HepG2 (cell line): ENCODE results near the gene RANGRF. TPM values are rescaled to one million over a fixed set of nuclear protein-coding genes. Genes with fewer than 3 reads are reported as not detected.

Experiments used
- ATAC-seq: fragments of 200-7000 bp; cut with Tn5 transposase; 3 replicates; pipeline ENCODE4 v1.9.1; 2020; ENCODE audit warnings: mild to moderate bottlenecking, moderate library complexity
- BruUV-seq: library from RNA; stranded (reverse); fragments of 400-500 nt; replicated peaks from 2 replicates; lab custom pipeline; 2021; lab: Mats Ljungman, UMichigan
- CTCF ChIA-PET: fragments of 300-600 bp; formaldehyde crosslinking; extraction: SDS; loops from one replicate; lab custom pipeline; 2021; ENCODE audit warnings: low total read pairs, inconsistent platforms, low intra/inter-chr PET ratio; lab: Yijun Ruan, JAX
- POLR2A ChIA-PET: fragments of 350-600 bp; sonication (Branson Sonifier 250); formaldehyde crosslinking; loops from one replicate; lab custom pipeline; 2020; ENCODE audit warnings: antibody characterized with exemption, inconsistent platforms; lab: Yijun Ruan, JAX
- DNase-seq: peaks from one replicate; pipeline ENCODE4 v3.0.0-alpha.2; 2015; ENCODE audit warnings: low spot score
- FAIRE-seq: peaks from 3 replicates; lab custom pipeline; 2011; peaks lifted over from hg19 to GRCh38; lab: Jason Lieb, UNC
- H2AFZ ChIP-seq: one replicate; pipeline ENCODE4 v1.6.1; 2011; ENCODE audit warnings: low read length, inconsistent platforms
- H3K27ac ChIP-seq: fragments of 300-600 bp; 3 replicates; pipeline ENCODE4 v1.8.0; 2011; ENCODE audit warnings: mixed run types, mild to moderate bottlenecking, mixed read lengths, low read length, inconsistent platforms; ENCODE audit not compliant: insufficient read depth; ENCODE audit errors: extremely low read length
- H3K27me3 ChIP-seq, 2 experiments: fragments of 200-600 bp in 1 of 2; 2 replicates in 1 of 2; 3 replicates in 1 of 2; pipeline versions ENCODE4 v1.6.0 to v1.8.0; 2011; ENCODE audit warnings: low read length in 2 of 2, mild to moderate bottlenecking in 2 of 2, moderate library complexity in 2 of 2, inconsistent platforms in 1 of 2; ENCODE audit not compliant: insufficient read depth in 2 of 2, control insufficient read depth in 1 of 2
- H3K36me3 ChIP-seq, 2 experiments: fragments of 200-600 bp in 1 of 2; replicated peaks in 1 of 2; 2 replicates in 1 of 2; 3 replicates in 1 of 2; pipeline versions ENCODE4 v1.5.1 to v1.8.0; 2011; ENCODE audit warnings: low read length in 2 of 2, inconsistent platforms in 1 of 2; ENCODE audit not compliant: insufficient read depth in 2 of 2, control insufficient read depth in 1 of 2
- H3K4me1 ChIP-seq: 2 replicates; pipeline ENCODE4 v1.5.1; 2012; ENCODE audit warnings: low read length, inconsistent platforms; ENCODE audit not compliant: insufficient read depth
- H3K4me2 ChIP-seq: 2 replicates; pipeline ENCODE4 v1.6.0; 2011; ENCODE audit warnings: low read depth, low read length, inconsistent platforms
- H3K4me3 ChIP-seq, 3 experiments: fragments of 200-600 bp in 1 of 3; sonication (generic), shearing (Covaris generic) in 1 of 3; replicated peaks in 1 of 3; 2 replicates each; pipeline ENCODE4 v1.5.1; 2011 to 2016; ENCODE audit warnings: low read length in 3 of 3, inconsistent platforms in 2 of 3, low read depth in 2 of 3, mild to moderate bottlenecking in 2 of 3, control low read depth in 1 of 3, mixed read lengths in 1 of 3; ENCODE audit not compliant: insufficient read depth in 1 of 3
- H3K79me2 ChIP-seq: one replicate; pipeline ENCODE4 v1.6.1; 2011; ENCODE audit warnings: low read length, inconsistent platforms; ENCODE audit not compliant: insufficient read depth
- H3K9ac ChIP-seq: 2 replicates; pipeline ENCODE4 v1.6.0; 2011; ENCODE audit warnings: mild to moderate bottlenecking, low read depth, low read length, inconsistent platforms; ENCODE audit not compliant: insufficient read depth
- H3K9me3 ChIP-seq: 2 replicates; pipeline ENCODE4 v1.5.1; 2012; ENCODE audit warnings: mild to moderate bottlenecking, low read length
- H4K20me1 ChIP-seq: 2 replicates; pipeline ENCODE4 v1.6.0; 2011; ENCODE audit warnings: inconsistent platforms, mild to moderate bottlenecking, low read length, moderate library complexity; ENCODE audit not compliant: insufficient read depth
- ARNT ChIP-seq: fragments of 450-650 bp; IDR thresholded peaks from 2 replicates; pipeline ENCODE4 v1.6.1; 2017
- RXRA ChIP-seq: sonication (generic); formaldehyde crosslinking; IDR thresholded peaks from 2 replicates; pipeline ENCODE4 v1.5.1; 2020; ENCODE audit warnings: missing genetic modification reagents
- THAP11 ChIP-seq: IDR thresholded peaks from 2 replicates; pipeline ENCODE4 v1.6.1; 2016; ENCODE audit warnings: missing biosample characterization, missing genetic modification reagents
- ZMYM4 ChIP-seq: sonication (generic); formaldehyde crosslinking; IDR thresholded peaks from 2 replicates; pipeline ENCODE4 v1.8.1; 2023; ENCODE audit warnings: mild to moderate bottlenecking, missing genetic modification reagents
- ZNF33B ChIP-seq: sonication (generic); formaldehyde crosslinking; IDR thresholded peaks from 2 replicates; pipeline ENCODE4 v1.5.1; 2020; ENCODE audit warnings: mild to moderate bottlenecking, missing genetic modification reagents
- ZNF775 ChIP-seq: sonication (generic); formaldehyde crosslinking; IDR thresholded peaks from 2 replicates; pipeline ENCODE4 v1.4.0; 2020; ENCODE audit warnings: missing genetic modification reagents, mild to moderate bottlenecking, moderate library complexity, borderline replicate concordance
- WGBS: methylation state at CpG from one replicate; pipeline ENCODE4 v1.1.6; 2017; ENCODE audit warnings: low lambda C conversion rate; 5-methylcytosine and 5-hydroxymethylcytosine counted together
- in situ Hi-C: cut with HindIII; loops from 2 replicates; pipeline ENCODE4 v1.10.0; 2017; ENCODE audit warnings: low pct_unique_long_range_greater_than_20kb; ENCODE audit not compliant: extremely low pct_ligation_motif_present
- intact Hi-C: fragments of 100-400 bp; cut with micrococcal nuclease; formaldehyde crosslinking; loops from one replicate; pipeline ENCODE4 v1.10.0; 2022; ENCODE audit not compliant: unreplicated experiment
- polyA plus RNA-seq, 8 experiments: library from polyadenylated mRNA; depleted of rRNA in 3 of 8; stranded (reverse) in 7 of 8; unstranded in 1 of 8; fragments of >200 nt; fragmentation: Illumina TruSeq in 4 of 8; extraction: Trizol in 4 of 8; gene quantifications; 2 replicates each; pipeline versions ENCODE4 v1.2.1 to v1.2.3, GENCODE V29; 2011 to 2016; ENCODE audit warnings: low read depth in 4 of 8, missing spikeins in 1 of 8, mixed read lengths in 1 of 8; ENCODE audit not compliant: insufficient read depth in 1 of 8
- total RNA-seq, 5 experiments: library from RNA; depleted of rRNA; stranded (reverse); fragments of >200 nt; fragmentation: Illumina TruSeq; extraction: Trizol; gene quantifications; 2 replicates each; pipeline ENCODE4 v1.2.3, GENCODE V29; 2016; ENCODE audit warnings: low read depth in 1 of 5

Gene RANGRF
- total and polyA plus RNA-seq, 2 of the 13 experiments (the other 11 are each of a cell fraction or from before 2014, with no cell fraction given): 18.6 to 40.7 TPM

DNA sequence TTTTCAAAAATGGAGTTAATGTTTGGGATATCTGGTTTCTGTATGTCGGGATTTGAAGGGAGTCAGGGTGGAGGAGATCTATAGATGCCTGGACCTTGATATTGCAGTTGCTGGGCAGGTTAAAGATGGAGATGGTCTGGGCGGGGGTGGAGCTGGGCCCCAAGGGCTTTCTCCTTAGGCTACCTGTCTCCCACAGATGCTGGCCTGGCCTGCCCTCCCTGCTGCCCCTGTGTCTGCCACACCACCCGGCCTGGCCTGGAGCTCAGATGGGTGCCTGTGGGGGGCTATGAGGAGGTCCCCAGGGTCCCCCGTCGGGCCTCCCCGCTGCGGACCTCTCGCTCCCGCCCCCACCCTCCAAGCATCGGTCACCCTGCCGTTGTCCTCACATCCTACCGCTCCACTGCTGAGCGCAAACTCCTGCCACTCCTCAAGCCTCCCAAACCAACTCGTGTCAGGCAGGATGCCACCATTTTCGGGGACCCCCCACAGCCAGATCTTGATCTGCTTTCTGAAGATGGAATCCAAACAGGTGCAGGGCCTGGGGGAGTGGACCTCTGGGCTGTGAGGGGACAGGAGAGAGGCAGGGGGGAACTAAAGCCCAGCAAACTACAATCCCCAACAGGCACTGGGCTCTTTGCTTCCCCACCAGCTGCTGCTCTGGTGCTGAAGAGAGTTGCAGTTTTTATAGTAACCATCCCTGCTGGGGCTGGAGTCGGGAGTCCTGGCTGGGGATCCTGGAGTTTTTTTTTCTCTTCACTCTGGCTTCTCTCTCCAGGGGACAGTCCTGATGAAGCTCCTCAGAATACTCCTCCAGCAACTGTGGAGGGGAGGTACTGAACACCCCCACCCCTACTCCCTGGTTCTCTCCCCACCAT lies 24.5 kb downstream of the RANGRF start:
- Histone ChIP-seq H4K20me1 (no peaks in the 10 kb centered on the region), H3K9me3 (no peaks in the 10 kb centered on the region), H3K4me2 (no peak overlapping the region), H3K36me3 (no peaks in the 10 kb centered on the region), H2AFZ (no peak overlapping the region), H3K27me3 (peaks cover 15 to 75% of the 10 kb centered on the region in 2 experiments), H3K4me1 (no peaks in the 10 kb centered on the region), H3K27ac (no peak overlapping the region), H3K79me2 (no peaks in the 10 kb centered on the region), H3K9ac (no peak overlapping the region), H3K4me3 (no peak overlapping the region)
- POLR2A ChIA-PET: no interaction called here
- no peak for ATAC-seq
- intact Hi-C loops (no loop called here), in situ Hi-C loops (no loop called here)
- no peak for DNase-seq
- peak; percentile 50; the same call in 1 of the 2 replicates for TF ChIP-seq THAP11 (CRISPR knock-in tag)
- no peak for TF ChIP-seq ZNF775
- TF ChIP-seq ARNT: no peak
- CTCF ChIA-PET: no interaction called here
- BruUV-seq: no TSS peak
- no peak for FAIRE-seq
- WGBS: 4% methylated on average over 12 of the region's 16 CpGs

GRCh38 chr17:8314797-8315763 lies 26.6 kb downstream of the RANGRF start:
- H3K27ac ChIP-seq: no peak overlapping the region
- CTCF ChIA-PET: no interaction called here
- no peaks in the 10 kb centered on the region for H3K79me2 ChIP-seq
- H3K9ac ChIP-seq: no peak overlapping the region
- WGBS: 17% methylated on average over 20 of the region's 29 CpGs
- TF ChIP-seq ZNF33B (CRISPR knock-in tag): no peak
- no peak for TF ChIP-seq RXRA (CRISPR knock-in tag)
- TF ChIP-seq ZMYM4 (CRISPR knock-in tag): no peak
- TF ChIP-seq, all 625 proteins: peak for 0
- Histone ChIP-seq H3K36me3 (no peaks in the 10 kb centered on the region), H3K4me2 (peak overlapping the region; percentile 7; the same call in 1 of the 2 replicates), H3K4me3 (no peak overlapping the region; a peak in 1 of 6 replicates), H3K4me1 (no peaks in the 10 kb centered on the region), H3K27me3 (peaks cover 15 to 79% of the 10 kb centered on the region in 2 experiments), H4K20me1 (no peaks in the 10 kb centered on the region), H2AFZ (no peak overlapping the region), H3K9me3 (no peaks in the 10 kb centered on the region)
- ATAC-seq (no peak; the same call in 2 of the 3 replicates), FAIRE-seq (no peak), DNase-seq (no peak)
- in situ Hi-C loops (no loop called here), intact Hi-C loops (no loop called here)
- POLR2A ChIA-PET: no interaction called here
- no TSS peak for BruUV-seq
